H1 (cell line): Measurements from ENCODE around the gene MBNL2. TPM values are rescaled to one million over a fixed set of nuclear protein-coding genes. Genes with fewer than 3 reads are reported as not detected.

Source experiments
- CBX5 ChIP-seq: fragments of 300-800, 300-1000 bp; sonication (generic); IDR thresholded peaks from 2 replicates; pipeline ENCODE4 v1.7.1; 2016; ENCODE audit warnings: antibody characterized with exemption, low read length, low read depth
- CHD1 ChIP-seq: IDR thresholded peaks from 2 replicates; pipeline ENCODE4 v1.6.1; 2012; ENCODE audit warnings: low read depth, low read length, improper control_type of control experiment
- CHD2 ChIP-seq: IDR thresholded peaks from 2 replicates; pipeline ENCODE4 v1.6.1; 2012; ENCODE audit warnings: low read length, improper control_type of control experiment
- CREB1 ChIP-seq: IDR thresholded peaks from 2 replicates; pipeline ENCODE4 v1.6.1; 2012; ENCODE audit warnings: inconsistent platforms
- CTCF ChIP-seq, 3 experiments: IDR thresholded peaks; 1 replicate in 2 of 3; 2 replicates in 1 of 3; pipeline versions ENCODE4 v1.5.1 to v1.6.1; 2011; ENCODE audit warnings: low read length in 3 of 3, mild to moderate bottlenecking in 3 of 3, inconsistent platforms in 2 of 3, low read depth in 1 of 3, moderate library complexity in 1 of 3; ENCODE audit not compliant: insufficient read depth in 1 of 3; ENCODE audit errors: control extremely low read depth in 1 of 3
- E2F6 ChIP-seq: IDR thresholded peaks from 2 replicates; pipeline ENCODE4 v1.6.1; 2012; ENCODE audit warnings: inconsistent platforms
- EGR1 ChIP-seq: IDR thresholded peaks from 2 replicates; pipeline ENCODE4 v1.6.1; 2011; ENCODE audit warnings: low read depth, low read length, borderline replicate concordance
- GTF2F1 ChIP-seq: IDR thresholded peaks from 2 replicates; pipeline ENCODE4 v1.6.1; 2012; ENCODE audit warnings: low read depth, low read length, improper control_type of control experiment, borderline replicate concordance
- HDAC2 ChIP-seq, 2 experiments: fragments of 300-600 bp in 1 of 2; sonication (generic) in 1 of 2; IDR thresholded peaks; 2 replicates each; pipeline ENCODE4 v1.6.1; 2011 to 2012; ENCODE audit warnings: low read depth in 2 of 2, low read length in 2 of 2, mild to moderate bottlenecking in 2 of 2, moderate library complexity in 2 of 2, borderline replicate concordance in 1 of 2, inconsistent platforms in 1 of 2
- JUND ChIP-seq: IDR thresholded peaks from 2 replicates; pipeline ENCODE4 v1.6.1; 2011; ENCODE audit warnings: mild to moderate bottlenecking, improper control_type of control experiment, low read length
- POLR2AphosphoS5 ChIP-seq: IDR thresholded peaks from 2 replicates; pipeline ENCODE4 v1.6.1; 2011; ENCODE audit warnings: low read depth, low read length
- RAD21 ChIP-seq, 2 experiments: IDR thresholded peaks in 1 of 2; conservative IDR thresholded peaks in 1 of 2; 2 replicates each; pipeline ENCODE4 v1.6.1; 2011; ENCODE audit warnings: low read depth in 2 of 2, low read length in 2 of 2, improper control_type of control experiment in 1 of 2, inconsistent platforms in 1 of 2, mild to moderate bottlenecking in 1 of 2, moderate library complexity in 1 of 2
- RNF2 ChIP-seq: fragments of 200-900, 300-1000 bp; sonication (generic); IDR thresholded peaks from 2 replicates; pipeline ENCODE4 v1.7.1; 2016; ENCODE audit warnings: borderline replicate concordance, low read depth, mild to moderate bottlenecking, antibody characterized with exemption, low read length; ENCODE audit not compliant: poor library complexity, severe bottlenecking; ENCODE audit errors: missing control alignments
- SAP30 ChIP-seq: fragments of 300-600 bp; sonication (generic); IDR thresholded peaks from 2 replicates; pipeline ENCODE4 v1.7.1; 2012; ENCODE audit warnings: low read length, moderate library complexity, mild to moderate bottlenecking, inconsistent platforms; ENCODE audit not compliant: insufficient read depth, insufficient replicate concordance
- SIN3A ChIP-seq, 2 experiments: IDR thresholded peaks in 1 of 2; conservative IDR thresholded peaks in 1 of 2; 2 replicates each; pipeline ENCODE4 v1.6.1; 2011 to 2012; ENCODE audit warnings: low read length in 2 of 2, improper control_type of control experiment in 1 of 2, low read depth in 1 of 2, mild to moderate bottlenecking in 1 of 2
- SP1 ChIP-seq: IDR thresholded peaks from 2 replicates; pipeline ENCODE4 v1.6.1; 2011; ENCODE audit warnings: low read depth, low read length
- SP2 ChIP-seq: IDR thresholded peaks from 2 replicates; pipeline ENCODE4 v1.6.1; 2012; ENCODE audit warnings: mild to moderate bottlenecking, low read length, inconsistent platforms
- TAF7 ChIP-seq: optimal IDR thresholded peaks from 2 replicates; pipeline ENCODE3; 2011; ENCODE audit warnings: low read depth, mild to moderate bottlenecking, inconsistent platforms, low read length, moderate library complexity, borderline replicate concordance
- TBP ChIP-seq: IDR thresholded peaks from 2 replicates; pipeline ENCODE4 v1.6.1; 2011; ENCODE audit warnings: low read depth, low read length, improper control_type of control experiment
- polyA plus RNA-seq, 7 experiments: library from polyadenylated mRNA; depleted of rRNA in 3 of 7; stranded (reverse) in 5 of 7; unstranded in 2 of 7; fragments of >200 nt in 5 of 7; fragments of 200-250 nt in 2 of 7; gene quantifications; 1 replicate in 5 of 7; 2 replicates in 1 of 7; 4 replicates in 1 of 7; pipeline versions ENCODE4 v1.2.1 to v1.2.3, GENCODE V29; 2011 to 2013; ENCODE audit warnings: missing spikeins in 2 of 7, mixed read lengths in 2 of 7
- total RNA-seq: library from RNA; stranded (reverse); fragmentation: NEBNext Ultra II Directional; extraction: Animal tissue kit (Norgen Biotek cat#: 25700); gene quantifications from 2 replicates; pipeline ENCODE4 v1.2.1, GENCODE V29; 2021

The MBNL2 gene
- total and polyA plus RNA-seq, 2 of the 8 experiments (the other 6 are each of a cell fraction or from before 2014, with no cell fraction given), result 1.0 to 2.6 TPM

GRCh38 chr13:97432917-97433726 is 211.0 kb downstream of the MBNL2 start (continued):
- TF ChIP-seq RAD21 (IDR thresholded peaks at IDR 0.05 in 1 of 2, conservative IDR thresholded peaks at IDR 0.05 in 1 of 2; ENCODE audit: low read depth in 2 of 2, low read length in 2 of 2) (0 out of 4 replicates have a peak, but pooled peaks of 1 of the 2 experiments have one; percentile 4), E2F6 (no peak; the same call in none of the 2 replicates), CREB1 (peak; percentile 82), EGR1 (peak; percentile 63; the same call in 1 of the 2 replicates), JUND (no peak), TAF7 (no peak), TBP (peak; percentile 63), GTF2F1 (no peak), CTCF (IDR thresholded peaks at IDR 0.05; ENCODE audit: control extremely low read depth in 1 of 3, insufficient read depth in 1 of 3, low read depth in 1 of 3, low read length in 3 of 3) (no peak), CHD1 (no peak), CBX5 (no peak), HDAC2 (IDR thresholded peaks at IDR 0.05; ENCODE audit: borderline replicate concordance in 1 of 2, low read depth in 2 of 2, low read length in 2 of 2) (peak; percentile 72 to 83; a peak in 3 of 4 replicates), SP2 (peak; percentile 18; the same call in 1 of the 2 replicates), SP1 (peak; percentile 98), SIN3A (conservative IDR thresholded peaks at IDR 0.05 in 1 of 2, IDR thresholded peaks at IDR 0.05 in 1 of 2; ENCODE audit: low read depth in 1 of 2, low read length in 2 of 2) (peak; percentile 44 to 83; a peak in 2 of 4 replicates), RNF2 (no peak), SAP30 (peak; percentile 97), POLR2AphosphoS5 (peak; percentile 45; the same call in 1 of the 2 replicates), CHD2 (peak; percentile 70)
